ENCODE results near the gene LUC7L3.

DNA sequence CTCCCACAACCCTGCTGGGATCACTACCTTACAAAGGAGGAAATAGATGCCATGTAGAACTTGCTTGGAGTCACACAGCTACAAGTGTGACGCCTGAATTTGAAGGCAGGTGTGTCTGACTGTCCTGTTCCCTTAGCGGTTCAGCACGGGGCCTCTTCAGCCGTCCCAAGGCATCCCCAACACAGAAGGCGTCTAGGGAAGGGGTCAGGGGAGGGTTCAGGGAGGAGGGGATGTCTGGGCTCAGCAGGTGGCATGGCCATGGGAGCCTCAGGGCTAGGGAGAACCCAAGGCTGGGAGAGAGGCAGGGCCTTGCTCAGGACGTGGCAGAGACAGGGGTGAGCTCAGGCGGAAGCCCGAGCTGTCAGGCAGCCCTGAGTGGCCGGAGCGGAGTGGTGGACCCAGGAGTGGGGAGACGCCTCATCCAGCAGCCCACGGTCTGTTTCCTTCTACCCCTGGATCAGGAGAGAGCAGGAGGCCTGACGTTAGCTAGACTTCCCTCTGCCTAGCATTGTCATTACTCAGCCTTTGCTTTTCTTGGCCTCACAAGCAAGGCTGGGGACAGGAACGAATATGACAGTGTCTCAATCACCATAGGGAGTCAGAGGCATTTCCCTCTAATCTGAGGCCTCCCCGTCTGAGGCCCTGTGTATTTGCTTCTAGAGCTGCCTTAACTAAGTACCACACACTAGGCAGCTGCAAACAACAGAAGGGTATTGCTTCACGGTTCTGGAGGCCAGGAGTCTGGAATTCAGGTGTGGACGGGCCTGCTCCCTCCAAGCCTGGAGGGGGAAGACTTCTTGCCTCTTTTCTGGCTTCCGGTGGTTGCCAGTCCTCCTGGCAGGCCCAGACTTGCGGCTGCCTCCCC is 79.3 kb downstream of the LUC7L3 start:
- no peak for TF ChIP-seq EZH2 (IDR thresholded peaks at IDR 0.05; ENCODE audit: borderline replicate concordance, low read depth, low read length, poor library complexity, severe bottlenecking)
- TF ChIP-seq, protein P1, sequence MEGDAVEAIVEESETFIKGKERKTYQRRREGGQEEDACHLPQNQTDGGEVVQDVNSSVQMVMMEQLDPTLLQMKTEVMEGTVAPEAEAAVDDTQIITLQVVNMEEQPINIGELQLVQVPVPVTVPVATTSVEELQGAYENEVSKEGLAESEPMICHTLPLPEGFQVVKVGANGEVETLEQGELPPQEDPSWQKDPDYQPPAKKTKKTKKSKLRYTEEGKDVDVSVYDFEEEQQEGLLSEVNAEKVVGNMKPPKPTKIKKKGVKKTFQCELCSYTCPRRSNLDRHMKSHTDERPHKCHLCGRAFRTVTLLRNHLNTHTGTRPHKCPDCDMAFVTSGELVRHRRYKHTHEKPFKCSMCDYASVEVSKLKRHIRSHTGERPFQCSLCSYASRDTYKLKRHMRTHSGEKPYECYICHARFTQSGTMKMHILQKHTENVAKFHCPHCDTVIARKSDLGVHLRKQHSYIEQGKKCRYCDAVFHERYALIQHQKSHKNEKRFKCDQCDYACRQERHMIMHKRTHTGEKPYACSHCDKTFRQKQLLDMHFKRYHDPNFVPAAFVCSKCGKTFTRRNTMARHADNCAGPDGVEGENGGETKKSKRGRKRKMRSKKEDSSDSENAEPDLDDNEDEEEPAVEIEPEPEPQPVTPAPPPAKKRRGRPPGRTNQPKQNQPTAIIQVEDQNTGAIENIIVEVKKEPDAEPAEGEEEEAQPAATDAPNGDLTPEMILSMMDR (conservative IDR thresholded peaks at IDR 0.05; ENCODE audit: low read depth, low read length), result no peak
